ENCODE results near the gene SCAMP4.

The SCAMP4 gene

GRCh38 chr19:1912760-1913505 is 7.7 kb downstream of the SCAMP4 start:
- DNase-seq (ENCODE audit: low read depth) = no peak

GRCh38 chr19:1913781-1914577 is 8.8 kb downstream of the SCAMP4 start:
- no peak for DNase-seq (ENCODE audit: low read depth)

- no peak for DNase-seq (ENCODE audit: low read depth)
Measured at GRCh38 chr19:1914826-1915341, 9.7 kb downstream of the SCAMP4 start.

- no peak for DNase-seq (ENCODE audit: low read depth)
Measured at GRCh38 chr19:1917146-1917545, 11.9 kb downstream of the SCAMP4 start.

GRCh38 chr19:1917926-1918325 is 12.7 kb downstream of the SCAMP4 start:
- DNase-seq (ENCODE audit: low read depth) = no peak

GRCh38 chr19:1918975-1919374 is 13.8 kb downstream of the SCAMP4 start:
- no peak for DNase-seq (ENCODE audit: low read depth)

- DNase-seq (ENCODE audit: low read depth) = no peak
Measured at GRCh38 chr19:1920644-1921043, 15.4 kb downstream of the SCAMP4 start.

GRCh38 chr19:1921326-1921725 is 16.1 kb downstream of the SCAMP4 start:
- no peak for DNase-seq (ENCODE audit: low read depth)

GRCh38 chr19:1921825-1922224 is 16.6 kb downstream of the SCAMP4 start:
- DNase-seq (ENCODE audit: low read depth) = no peak

GRCh38 chr19:1922803-1923202 is 17.6 kb downstream of the SCAMP4 start:
- DNase-seq (ENCODE audit: low read depth) = no peak

GRCh38 chr19:1923319-1923718 is 18.1 kb downstream of the SCAMP4 start:
- DNase-seq (ENCODE audit: low read depth) = no peak

GRCh38 chr19:1924320-1924961 is 19.2 kb downstream of the SCAMP4 start:
- DNase-seq (ENCODE audit: low read depth) = no peak

- no peak for DNase-seq (ENCODE audit: low read depth)
Measured at GRCh38 chr19:1925544-1925943, 20.3 kb downstream of the SCAMP4 start.

- DNase-seq (ENCODE audit: low read depth) = peak; percentile 54
Measured at GRCh38 chr19:1929021-1929742, 24.0 kb downstream of the SCAMP4 start.

GRCh38 chr19:1931445-1931844 is 26.2 kb downstream of the SCAMP4 start:
- DNase-seq (ENCODE audit: low read depth) = no peak

GRCh38 chr19:1932395-1932794 is 27.2 kb downstream of the SCAMP4 start:
- no peak for DNase-seq (ENCODE audit: low read depth)

- no peak for DNase-seq (ENCODE audit: low read depth)
Measured at GRCh38 chr19:1933244-1933643, 28.0 kb downstream of the SCAMP4 start.

- DNase-seq (ENCODE audit: low read depth) = no peak
Measured at GRCh38 chr19:1933942-1934341, 28.7 kb downstream of the SCAMP4 start.

- DNase-seq (ENCODE audit: low read depth) = no peak
Measured at GRCh38 chr19:1935484-1936208, 30.4 kb downstream of the SCAMP4 start.

GRCh38 chr19:1936430-1936829 is 31.2 kb downstream of the SCAMP4 start:
- no peak for DNase-seq (ENCODE audit: low read depth)

- no peak for DNase-seq (ENCODE audit: low read depth)
Measured at GRCh38 chr19:1936916-1937610, 31.9 kb downstream of the SCAMP4 start.

Measured in T-helper 22 cell (primary cell).